HepG2 (cell line): ENCODE results near the gene OTOL1.

Experiments used
- JUNB ChIP-seq: sonication (generic); formaldehyde crosslinking; IDR thresholded peaks from 2 replicates; pipeline ENCODE4 v1.8.0; 2022; ENCODE audit warnings: missing genetic modification reagents, mild to moderate bottlenecking, borderline replicate concordance
- MIXL1 ChIP-seq: IDR thresholded peaks from 2 replicates; pipeline ENCODE4 v1.6.1; 2016
- MXI1 ChIP-seq: IDR thresholded peaks from 3 replicates; pipeline ENCODE4 v1.6.1; 2012; ENCODE audit warnings: low read depth, low read length, inconsistent platforms, borderline replicate concordance
- POLR2A ChIP-seq, 2 experiments: IDR thresholded peaks; 2 replicates each; pipeline ENCODE4 v1.6.1; 2011; ENCODE audit warnings: low read depth in 2 of 2, low read length in 2 of 2, mild to moderate bottlenecking in 1 of 2, moderate library complexity in 1 of 2; ENCODE audit not compliant: insufficient read depth in 1 of 2
- TCF7 ChIP-seq: sonication (generic); IDR thresholded peaks from 2 replicates; pipeline ENCODE4 v1.6.1; 2016; ENCODE audit warnings: antibody characterized with exemption, low read depth
- ZBTB42 ChIP-seq: sonication (generic); formaldehyde crosslinking; IDR thresholded peaks from 2 replicates; pipeline ENCODE4 v1.5.0; 2020; ENCODE audit warnings: mild to moderate bottlenecking, missing genetic modification reagents
- ZNF281 ChIP-seq: sonication (generic); formaldehyde crosslinking; IDR thresholded peaks from 2 replicates; pipeline ENCODE4 v1.4.0; 2020; ENCODE audit warnings: missing genetic modification reagents, borderline replicate concordance
- ZNF326 ChIP-seq: sonication (generic); formaldehyde crosslinking; IDR thresholded peaks from 2 replicates; pipeline ENCODE4 v1.4.0; 2020; ENCODE audit warnings: missing genetic modification reagents, borderline replicate concordance
- ZNF660 ChIP-seq: sonication (generic); formaldehyde crosslinking; IDR thresholded peaks from 2 replicates; pipeline ENCODE4 v1.5.1; 2020; ENCODE audit warnings: mild to moderate bottlenecking, low read depth, missing genetic modification reagents, borderline replicate concordance
- TF ChIP-seq, protein P1 (sequence below): sonication (generic); formaldehyde crosslinking; IDR thresholded peaks from 2 replicates; pipeline ENCODE4 v1.8.0; 2022; ENCODE audit warnings: mild to moderate bottlenecking, missing genetic modification reagents, borderline replicate concordance
- TF ChIP-seq, protein P2 (sequence below): IDR thresholded peaks from 2 replicates; pipeline ENCODE4 v1.6.1; 2012; ENCODE audit warnings: low read length, improper control_type of control experiment
- TF ChIP-seq, protein P3 (sequence below): sonication (generic); formaldehyde crosslinking; IDR thresholded peaks from 2 replicates; pipeline ENCODE4 v1.5.0; 2020; ENCODE audit warnings: mild to moderate bottlenecking, missing genetic modification reagents, moderate library complexity

- TF ChIP-seq, protein P1, sequence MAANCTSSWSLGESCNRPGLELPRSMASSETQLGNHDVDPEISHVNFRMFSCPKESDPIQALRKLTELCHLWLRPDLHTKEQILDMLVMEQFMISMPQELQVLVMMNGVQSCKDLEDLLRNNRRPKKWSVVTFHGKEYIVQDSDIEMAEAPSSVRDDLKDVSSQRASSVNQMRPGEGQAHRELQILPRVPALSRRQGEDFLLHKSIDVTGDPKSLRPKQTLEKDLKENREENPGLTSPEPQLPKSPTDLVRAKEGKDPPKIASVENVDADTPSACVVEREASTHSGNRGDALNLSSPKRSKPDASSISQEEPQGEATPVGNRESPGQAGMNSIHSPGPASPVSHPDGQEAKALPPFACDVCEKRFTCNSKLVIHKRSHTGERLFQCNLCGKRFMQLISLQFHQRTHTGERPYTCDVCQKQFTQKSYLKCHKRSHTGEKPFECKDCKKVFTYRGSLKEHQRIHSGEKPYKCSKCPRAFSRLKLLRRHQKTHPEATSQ (CRISPR knock-in tag) = no peak
- TF ChIP-seq ZNF281 (no peak), ZBTB42 (CRISPR knock-in tag) (no peak), POLR2A (IDR thresholded peaks at IDR 0.05; ENCODE audit: insufficient read depth in 1 of 2, low read depth in 2 of 2, low read length in 2 of 2) (no peak), MIXL1 (CRISPR knock-in tag) (no peak), ZNF660 (no peak), ZNF326 (CRISPR knock-in tag) (no peak), MXI1 (no peak), TCF7 (no peak), JUNB (CRISPR knock-in tag) (no peak)
- TF ChIP-seq, protein P2, sequence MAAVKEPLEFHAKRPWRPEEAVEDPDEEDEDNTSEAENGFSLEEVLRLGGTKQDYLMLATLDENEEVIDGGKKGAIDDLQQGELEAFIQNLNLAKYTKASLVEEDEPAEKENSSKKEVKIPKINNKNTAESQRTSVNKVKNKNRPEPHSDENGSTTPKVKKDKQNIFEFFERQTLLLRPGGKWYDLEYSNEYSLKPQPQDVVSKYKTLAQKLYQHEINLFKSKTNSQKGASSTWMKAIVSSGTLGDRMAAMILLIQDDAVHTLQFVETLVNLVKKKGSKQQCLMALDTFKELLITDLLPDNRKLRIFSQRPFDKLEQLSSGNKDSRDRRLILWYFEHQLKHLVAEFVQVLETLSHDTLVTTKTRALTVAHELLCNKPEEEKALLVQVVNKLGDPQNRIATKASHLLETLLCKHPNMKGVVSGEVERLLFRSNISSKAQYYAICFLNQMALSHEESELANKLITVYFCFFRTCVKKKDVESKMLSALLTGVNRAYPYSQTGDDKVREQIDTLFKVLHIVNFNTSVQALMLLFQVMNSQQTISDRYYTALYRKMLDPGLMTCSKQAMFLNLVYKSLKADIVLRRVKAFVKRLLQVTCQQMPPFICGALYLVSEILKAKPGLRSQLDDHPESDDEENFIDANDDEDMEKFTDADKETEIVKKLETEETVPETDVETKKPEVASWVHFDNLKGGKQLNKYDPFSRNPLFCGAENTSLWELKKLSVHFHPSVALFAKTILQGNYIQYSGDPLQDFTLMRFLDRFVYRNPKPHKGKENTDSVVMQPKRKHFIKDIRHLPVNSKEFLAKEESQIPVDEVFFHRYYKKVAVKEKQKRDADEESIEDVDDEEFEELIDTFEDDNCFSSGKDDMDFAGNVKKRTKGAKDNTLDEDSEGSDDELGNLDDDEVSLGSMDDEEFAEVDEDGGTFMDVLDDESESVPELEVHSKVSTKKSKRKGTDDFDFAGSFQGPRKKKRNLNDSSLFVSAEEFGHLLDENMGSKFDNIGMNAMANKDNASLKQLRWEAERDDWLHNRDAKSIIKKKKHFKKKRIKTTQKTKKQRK = no peak
- TF ChIP-seq, protein P3, sequence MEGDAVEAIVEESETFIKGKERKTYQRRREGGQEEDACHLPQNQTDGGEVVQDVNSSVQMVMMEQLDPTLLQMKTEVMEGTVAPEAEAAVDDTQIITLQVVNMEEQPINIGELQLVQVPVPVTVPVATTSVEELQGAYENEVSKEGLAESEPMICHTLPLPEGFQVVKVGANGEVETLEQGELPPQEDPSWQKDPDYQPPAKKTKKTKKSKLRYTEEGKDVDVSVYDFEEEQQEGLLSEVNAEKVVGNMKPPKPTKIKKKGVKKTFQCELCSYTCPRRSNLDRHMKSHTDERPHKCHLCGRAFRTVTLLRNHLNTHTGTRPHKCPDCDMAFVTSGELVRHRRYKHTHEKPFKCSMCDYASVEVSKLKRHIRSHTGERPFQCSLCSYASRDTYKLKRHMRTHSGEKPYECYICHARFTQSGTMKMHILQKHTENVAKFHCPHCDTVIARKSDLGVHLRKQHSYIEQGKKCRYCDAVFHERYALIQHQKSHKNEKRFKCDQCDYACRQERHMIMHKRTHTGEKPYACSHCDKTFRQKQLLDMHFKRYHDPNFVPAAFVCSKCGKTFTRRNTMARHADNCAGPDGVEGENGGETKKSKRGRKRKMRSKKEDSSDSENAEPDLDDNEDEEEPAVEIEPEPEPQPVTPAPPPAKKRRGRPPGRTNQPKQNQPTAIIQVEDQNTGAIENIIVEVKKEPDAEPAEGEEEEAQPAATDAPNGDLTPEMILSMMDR = no peak
These were observed 42.0 kb upstream of the OTOL1 start for GRCh38 chr3:161454615-161455014.
